HG03045 (cell line): ENCODE results near the gene PRKG1.
"Not testable (repeated sequence)": the region's sequence is repeated elsewhere in the genome, so short reads cannot be mapped to it uniquely, and the experiment has no call there.

ENCODE experiments used
- ATAC-seq: cut with Tn5 transposase; IDR thresholded peaks from one replicate; pipeline ENCODE4 v1.9.1; 2021; ENCODE audit warnings: mild to moderate bottlenecking, moderate library complexity; ENCODE audit not compliant: unreplicated experiment

PRKG1 gene

GRCh38 chr10:51367694-51368093, 293.4 kb downstream of the PRKG1 start:
- no peak for ATAC-seq

- ATAC-seq, result no peak
These were observed 294.7 kb downstream of the PRKG1 start for GRCh38 chr10:51368943-51369342.

- ATAC-seq, result no peak
These were observed 295.6 kb downstream of the PRKG1 start for GRCh38 chr10:51369903-51370302.

- no peak for ATAC-seq
These were observed 297.5 kb downstream of the PRKG1 start for GRCh38 chr10:51371743-51372142.

DNA sequence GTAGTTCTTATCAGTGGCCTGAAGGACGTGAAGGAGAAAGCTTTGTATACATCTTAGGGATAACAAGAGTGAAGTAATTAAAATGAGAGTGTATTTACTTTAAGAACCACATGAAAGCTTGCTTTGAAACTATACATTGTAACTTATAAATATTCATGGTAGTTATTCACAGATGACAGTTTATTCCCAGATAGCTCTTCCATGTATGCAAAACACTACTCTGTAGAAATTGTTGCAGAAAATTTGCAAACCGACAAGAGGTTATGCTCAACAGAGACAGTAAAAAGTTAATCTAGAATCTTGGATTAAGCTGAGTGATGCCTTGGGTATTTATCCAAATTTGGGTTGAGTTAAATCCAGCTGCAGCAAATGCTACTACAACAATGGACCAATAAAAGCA, 301.5 kb downstream of the PRKG1 start:
- no peak for ATAC-seq

GRCh38 chr10:51377070-51377931, 303.0 kb downstream of the PRKG1 start:
- no peak for ATAC-seq

DNA sequence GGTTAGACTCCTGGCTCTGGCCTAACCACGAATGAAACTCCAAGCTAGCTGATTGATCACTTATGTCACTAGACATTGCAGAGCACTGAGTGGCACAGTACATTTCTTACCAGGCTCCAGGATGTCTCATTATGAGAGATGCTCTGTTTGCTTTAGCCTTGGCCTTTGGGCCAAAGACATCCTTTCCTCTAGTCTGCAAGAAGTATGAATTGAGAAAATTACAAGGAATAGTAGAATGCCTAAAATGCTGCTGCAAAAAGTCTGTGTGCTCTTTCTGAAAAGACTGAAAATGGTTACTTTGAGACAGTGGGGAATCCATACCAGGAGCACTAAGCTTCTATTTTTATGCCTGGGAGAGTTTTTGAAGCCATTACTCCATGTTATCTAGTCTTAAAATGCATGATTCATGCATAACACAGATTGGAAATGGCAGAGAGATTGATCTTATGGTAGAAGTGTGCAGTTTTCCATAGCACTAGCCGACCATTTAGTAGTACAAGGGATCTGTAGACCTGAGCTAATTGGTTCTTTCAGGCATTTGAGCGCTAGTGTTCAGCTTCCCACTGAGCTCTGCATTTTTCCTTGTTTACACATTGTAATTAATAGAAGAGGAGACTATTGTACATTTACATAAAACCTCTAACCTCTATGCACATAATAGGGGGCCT, 303.8 kb downstream of the PRKG1 start:
- no peak for ATAC-seq

GRCh38 chr10:51382181-51382580, 307.9 kb downstream of the PRKG1 start:
- no peak for ATAC-seq

DNA sequence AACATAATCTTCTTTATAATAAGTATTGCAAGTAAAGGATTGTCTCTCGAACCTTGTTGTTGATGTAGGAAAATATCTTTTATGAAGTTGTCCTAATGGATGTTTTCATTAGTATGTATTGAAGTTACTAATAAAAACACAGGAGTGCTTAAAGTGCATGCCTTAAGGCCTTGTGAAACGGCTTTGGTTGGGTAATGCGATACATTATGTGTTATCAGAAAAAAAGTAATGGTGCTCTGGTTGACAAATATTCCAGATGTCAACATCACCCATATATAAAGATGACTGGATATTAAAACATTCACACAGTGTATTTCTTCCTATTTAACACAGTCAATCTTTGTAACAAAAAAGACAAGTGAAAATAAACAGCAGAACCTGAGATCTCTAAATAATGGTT, 310.7 kb downstream of the PRKG1 start:
- ATAC-seq, result no peak

DNA sequence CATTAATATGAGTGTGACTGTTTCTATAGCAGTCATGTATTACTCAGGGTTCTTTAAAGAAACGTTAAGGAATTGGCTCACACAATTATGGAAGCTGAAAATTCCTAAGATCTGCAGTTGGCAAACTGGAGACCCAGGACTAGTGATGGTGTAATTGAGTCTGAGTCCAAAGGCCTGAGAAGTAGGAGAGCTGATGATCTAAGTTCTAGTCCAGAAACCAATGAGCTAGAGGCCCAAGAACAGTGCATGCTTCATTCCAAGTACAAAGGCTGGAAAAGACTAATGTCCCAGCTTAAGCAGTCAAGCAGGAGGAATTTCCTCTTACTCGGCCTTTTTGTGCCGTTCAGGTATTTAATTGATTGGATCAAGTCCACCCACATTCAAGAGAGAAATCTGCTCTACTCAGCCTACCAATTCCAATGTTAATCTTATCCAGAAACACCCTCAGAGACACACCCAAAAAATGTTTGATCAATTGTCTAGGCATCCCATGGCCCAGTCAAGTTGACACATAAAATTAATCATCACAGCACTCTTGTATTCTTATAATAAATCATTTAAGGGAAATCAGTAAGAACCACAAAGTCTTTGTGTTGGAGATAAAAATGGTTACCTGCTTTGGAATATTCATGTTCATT, 312.1 kb downstream of the PRKG1 start:
- no peak for ATAC-seq

DNA sequence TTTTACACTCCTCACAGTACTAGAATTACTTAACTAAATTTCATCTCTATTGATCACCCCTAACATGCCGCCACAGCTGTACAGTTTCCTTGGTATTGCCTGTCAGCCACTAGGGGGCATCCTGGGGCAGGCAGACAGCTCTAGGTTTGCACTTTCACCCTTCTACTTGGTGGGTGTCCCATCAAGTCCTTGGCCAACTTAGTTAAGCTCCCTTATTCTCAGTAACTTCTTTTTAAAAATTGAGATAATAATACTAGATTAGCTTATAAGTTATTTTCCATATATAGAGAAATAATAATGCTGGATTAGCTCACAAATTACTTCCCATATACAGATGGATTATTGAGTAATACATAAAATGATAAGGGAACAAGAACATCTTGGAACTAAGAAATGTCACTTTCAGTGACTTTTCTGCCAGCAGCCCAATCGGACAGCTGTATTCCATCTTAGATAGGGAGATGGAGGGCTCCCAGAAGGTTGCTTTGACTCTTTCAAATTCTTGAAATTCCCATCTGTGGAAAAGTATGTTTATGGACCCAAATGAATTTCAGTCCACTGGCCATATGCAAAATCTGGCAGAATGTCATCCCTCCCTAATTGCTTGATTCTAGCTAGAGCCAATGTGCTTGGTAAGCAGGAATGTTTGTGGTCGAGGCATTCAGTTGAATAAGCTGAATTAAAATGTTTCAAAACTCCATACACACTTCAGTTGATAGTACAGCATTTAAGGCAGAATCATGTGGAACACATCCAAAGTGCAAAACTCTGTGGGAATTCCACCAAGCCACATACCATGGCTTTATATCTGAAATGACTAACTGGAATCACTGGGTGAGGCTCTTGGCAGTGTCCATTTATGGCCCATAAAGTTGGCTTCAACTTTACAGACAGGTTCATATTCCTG, 315.4 kb downstream of the PRKG1 start:
- peak; percentile 86 for ATAC-seq

DNA sequence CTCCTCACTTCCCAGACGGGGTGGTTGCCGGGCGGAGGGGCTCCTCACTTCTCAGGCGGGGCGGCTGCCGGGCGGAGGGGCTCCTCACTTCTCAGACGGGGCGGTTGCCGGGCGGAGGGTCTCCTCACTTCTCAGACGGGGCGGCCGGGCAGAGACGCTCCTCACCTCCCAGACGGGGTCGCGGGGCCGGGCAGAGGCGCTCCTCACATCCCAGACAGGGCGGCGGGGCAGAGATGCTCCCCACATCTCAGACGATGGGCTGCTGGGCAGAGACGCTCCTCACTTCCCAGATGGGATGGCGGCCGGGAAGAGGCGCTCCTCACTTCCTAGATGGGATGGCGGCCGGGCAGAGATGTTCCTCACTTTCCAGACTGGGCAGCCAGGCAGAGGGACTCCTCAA, 318.7 kb downstream of the PRKG1 start:
- ATAC-seq, result not testable (repeated sequence)

- ATAC-seq, result no peak
These were observed 319.8 kb downstream of the PRKG1 start for GRCh38 chr10:51394039-51394438.

DNA sequence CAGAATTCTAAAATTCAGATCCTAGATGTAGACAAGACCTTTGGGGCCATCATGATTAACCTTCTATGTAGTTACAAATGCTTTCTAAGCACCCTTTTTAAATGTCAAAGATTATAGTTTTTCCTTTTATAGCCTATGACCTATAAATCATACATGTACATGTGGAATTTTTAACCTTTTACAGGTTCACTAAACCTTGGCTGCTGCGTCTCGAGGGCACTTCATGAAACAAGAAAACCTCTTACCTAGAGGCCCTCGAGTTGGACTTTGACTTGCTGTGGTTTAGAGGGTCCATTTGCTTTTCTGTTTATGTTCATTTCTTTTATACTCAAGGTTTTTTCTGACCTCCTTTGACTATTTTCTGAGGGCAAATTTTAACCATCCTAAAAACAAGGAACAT, 323.0 kb downstream of the PRKG1 start:
- no peak for ATAC-seq

DNA sequence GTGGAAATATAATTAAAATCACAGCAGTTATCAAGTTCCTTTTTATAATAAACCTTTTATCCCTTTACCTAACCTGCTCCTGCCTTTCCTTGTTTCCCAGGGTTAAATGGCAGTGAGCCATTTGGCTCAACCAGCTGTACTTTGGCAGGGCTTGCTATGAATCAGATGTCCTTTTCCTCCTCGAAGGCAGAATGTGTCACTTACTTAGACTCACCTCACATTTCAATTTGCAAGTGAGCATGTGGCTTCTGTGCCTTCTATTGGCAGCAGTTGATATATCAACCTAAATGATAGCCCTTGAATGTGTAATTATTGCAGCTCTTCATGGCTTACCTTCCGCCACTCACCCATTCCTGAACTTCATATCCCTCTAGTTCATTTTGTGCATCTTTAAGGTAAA, 323.4 kb downstream of the PRKG1 start:
- ATAC-seq, result no peak

DNA sequence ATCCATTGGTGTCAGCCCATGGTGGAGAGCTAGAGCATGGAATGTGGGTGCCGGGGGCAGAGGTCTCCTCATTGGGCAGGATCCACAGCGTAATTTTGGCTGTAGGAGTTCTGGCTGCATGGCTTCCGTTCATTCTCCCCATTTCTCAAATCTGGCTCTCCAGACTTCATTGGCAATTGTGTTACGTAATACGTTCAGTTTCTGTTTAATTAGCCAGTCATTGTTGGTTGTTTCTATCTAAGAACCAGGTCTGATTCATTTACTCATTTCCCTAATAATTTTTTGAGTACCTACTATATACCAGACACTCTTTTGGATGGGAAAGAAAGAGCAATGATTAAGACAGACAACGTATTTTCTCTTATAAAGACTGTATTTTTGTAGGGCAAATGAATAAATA, 325.6 kb downstream of the PRKG1 start:
- ATAC-seq, result no peak

- no peak for ATAC-seq
These were observed 326.3 kb downstream of the PRKG1 start for GRCh38 chr10:51400392-51401096.

- no peak for ATAC-seq
These were observed 329.2 kb downstream of the PRKG1 start for GRCh38 chr10:51403521-51403920.

- ATAC-seq, result no peak
These were observed 331.5 kb downstream of the PRKG1 start for GRCh38 chr10:51405580-51406351.

- ATAC-seq, result no peak
These were observed 332.3 kb downstream of the PRKG1 start for GRCh38 chr10:51406581-51406980.
